WERI-Rb-1 (cell line): ENCODE measurements around the gene DAZAP1.

Experiments
- DNase-seq: peaks from one replicate; pipeline ENCODE4 v3.0.0-alpha.2; 2020
- H3K27ac ChIP-seq: fragments of 250-450 bp; sonication (Bioruptor Pico); 2 replicates; pipeline ENCODE4 v1.5.1; 2020; ENCODE audit warnings: mild to moderate bottlenecking, moderate library complexity
- H3K27me3 ChIP-seq: fragments of 250-450 bp; sonication (Bioruptor Pico); 2 replicates; pipeline ENCODE4 v1.5.1; 2021; ENCODE audit warnings: mild to moderate bottlenecking, low read depth, moderate library complexity; ENCODE audit not compliant: insufficient read depth, severe bottlenecking
- H3K36me3 ChIP-seq: fragments of 250-450 bp; sonication (Bioruptor Pico); 2 replicates; pipeline ENCODE4 v1.5.1; 2020; ENCODE audit warnings: mild to moderate bottlenecking, moderate library complexity
- H3K4me3 ChIP-seq: 2 replicates; pipeline ENCODE4 v1.5.1; 2011; ENCODE audit warnings: low read depth, mild to moderate bottlenecking, control low read depth, low read length
- H3K9me3 ChIP-seq: fragments of 250-450 bp; sonication (Bioruptor Pico); 2 replicates; pipeline ENCODE4 v1.5.1; 2021; ENCODE audit warnings: mild to moderate bottlenecking, moderate library complexity; ENCODE audit not compliant: severe bottlenecking
- TF ChIP-seq, protein P1 (sequence below): IDR thresholded peaks from 2 replicates; pipeline ENCODE4 v1.5.1; 2011; ENCODE audit warnings: low read depth, mild to moderate bottlenecking, control low read depth, inconsistent platforms, low read length

Gene DAZAP1

DNA sequence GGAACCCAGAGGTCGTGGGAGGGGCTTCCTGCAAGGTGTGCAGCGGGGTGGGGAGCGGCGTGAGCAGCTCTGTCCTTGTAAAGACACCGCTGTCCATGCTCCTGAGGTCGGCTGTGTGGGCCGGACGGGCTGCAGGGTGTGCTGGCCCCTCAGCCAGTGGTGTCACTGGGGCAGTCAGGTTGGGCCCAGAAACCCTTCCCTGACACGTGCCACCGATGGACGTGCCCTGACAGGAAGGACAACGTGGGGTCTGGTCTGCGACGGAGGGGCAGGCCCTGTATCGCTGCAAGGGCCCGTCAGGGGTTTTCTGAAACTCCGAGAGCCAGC, 26.6 kb downstream of the DAZAP1 start:
- no peaks in the 10 kb centered on the region for H3K27me3 ChIP-seq
- no peak overlapping the region for H3K27ac ChIP-seq
- DNase-seq, result no peak
- peaks cover 68% of the 10 kb centered on the region for H3K36me3 ChIP-seq
- no peaks in the 10 kb centered on the region for H3K9me3 ChIP-seq
- H3K4me3 ChIP-seq, result no peak overlapping the region
- TF ChIP-seq, protein P1, sequence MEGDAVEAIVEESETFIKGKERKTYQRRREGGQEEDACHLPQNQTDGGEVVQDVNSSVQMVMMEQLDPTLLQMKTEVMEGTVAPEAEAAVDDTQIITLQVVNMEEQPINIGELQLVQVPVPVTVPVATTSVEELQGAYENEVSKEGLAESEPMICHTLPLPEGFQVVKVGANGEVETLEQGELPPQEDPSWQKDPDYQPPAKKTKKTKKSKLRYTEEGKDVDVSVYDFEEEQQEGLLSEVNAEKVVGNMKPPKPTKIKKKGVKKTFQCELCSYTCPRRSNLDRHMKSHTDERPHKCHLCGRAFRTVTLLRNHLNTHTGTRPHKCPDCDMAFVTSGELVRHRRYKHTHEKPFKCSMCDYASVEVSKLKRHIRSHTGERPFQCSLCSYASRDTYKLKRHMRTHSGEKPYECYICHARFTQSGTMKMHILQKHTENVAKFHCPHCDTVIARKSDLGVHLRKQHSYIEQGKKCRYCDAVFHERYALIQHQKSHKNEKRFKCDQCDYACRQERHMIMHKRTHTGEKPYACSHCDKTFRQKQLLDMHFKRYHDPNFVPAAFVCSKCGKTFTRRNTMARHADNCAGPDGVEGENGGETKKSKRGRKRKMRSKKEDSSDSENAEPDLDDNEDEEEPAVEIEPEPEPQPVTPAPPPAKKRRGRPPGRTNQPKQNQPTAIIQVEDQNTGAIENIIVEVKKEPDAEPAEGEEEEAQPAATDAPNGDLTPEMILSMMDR, result no peak

DNA sequence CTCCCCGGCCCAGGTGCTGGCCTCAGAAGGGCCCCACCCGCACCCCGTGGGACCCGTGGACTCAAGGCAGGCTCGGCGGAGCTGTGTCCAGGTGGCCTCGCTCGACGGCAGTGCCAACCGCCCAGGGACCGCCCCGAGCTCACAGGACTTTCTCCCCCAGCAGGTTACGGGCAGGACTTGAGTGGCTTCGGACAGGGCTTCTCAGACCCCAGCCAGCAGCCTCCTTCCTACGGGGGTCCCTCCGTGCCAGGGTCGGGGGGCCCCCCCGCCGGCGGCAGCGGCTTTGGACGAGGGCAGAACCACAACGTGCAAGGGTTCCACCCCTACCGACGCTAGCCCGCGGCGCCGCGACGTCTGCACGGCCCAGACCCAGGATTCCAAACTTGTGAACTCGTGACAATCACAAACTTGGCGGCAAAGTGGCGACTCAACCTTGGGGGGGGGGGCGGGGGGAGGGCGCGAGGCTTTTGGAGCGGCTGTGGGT, 27.2 kb downstream of the DAZAP1 start:
- TF ChIP-seq, protein P1, result no peak
- Histone ChIP-seq H3K36me3 (peaks cover 68% of the 10 kb centered on the region), H3K27me3 (no peaks in the 10 kb centered on the region), H3K27ac (no peak overlapping the region), H3K9me3 (no peaks in the 10 kb centered on the region), H3K4me3 (no peak overlapping the region)
- DNase-seq, result no peak

DNA sequence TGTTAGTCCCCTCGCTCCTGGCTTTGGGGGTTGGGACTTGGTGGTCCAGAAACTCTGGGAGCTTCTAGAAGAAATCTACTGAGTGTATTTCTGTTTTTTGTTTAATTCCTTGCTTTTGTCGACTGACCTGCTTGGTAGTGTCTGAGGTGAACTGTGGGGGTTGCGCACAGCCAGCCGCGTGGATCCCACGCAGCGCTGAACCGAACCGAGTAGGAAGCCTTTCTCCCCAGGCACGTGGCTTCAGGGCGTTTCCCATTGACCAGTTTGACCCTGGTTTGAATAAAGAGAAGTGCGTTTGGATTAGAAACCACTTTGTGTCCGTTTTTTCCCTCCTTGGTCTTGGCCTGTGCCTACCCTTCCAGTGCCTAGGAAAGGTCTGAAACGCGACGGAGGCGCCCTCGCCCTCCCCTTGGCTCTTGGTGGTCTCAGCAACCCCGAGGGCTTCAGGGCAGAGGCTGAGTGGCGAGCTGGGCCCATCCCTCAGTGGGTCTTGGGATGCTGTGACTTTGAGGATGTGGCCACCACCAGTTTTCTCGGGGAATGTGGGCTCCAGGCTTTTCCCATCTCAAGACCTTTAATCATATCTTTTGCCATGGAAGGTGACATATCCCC, 28.1 kb downstream of the DAZAP1 start:
- Histone ChIP-seq H3K4me3 (no peak overlapping the region), H3K27me3 (no peaks in the 10 kb centered on the region), H3K27ac (no peak overlapping the region), H3K36me3 (peaks cover 70% of the 10 kb centered on the region), H3K9me3 (no peaks in the 10 kb centered on the region)
- no peak for DNase-seq
- TF ChIP-seq, protein P1, result no peak

DNA sequence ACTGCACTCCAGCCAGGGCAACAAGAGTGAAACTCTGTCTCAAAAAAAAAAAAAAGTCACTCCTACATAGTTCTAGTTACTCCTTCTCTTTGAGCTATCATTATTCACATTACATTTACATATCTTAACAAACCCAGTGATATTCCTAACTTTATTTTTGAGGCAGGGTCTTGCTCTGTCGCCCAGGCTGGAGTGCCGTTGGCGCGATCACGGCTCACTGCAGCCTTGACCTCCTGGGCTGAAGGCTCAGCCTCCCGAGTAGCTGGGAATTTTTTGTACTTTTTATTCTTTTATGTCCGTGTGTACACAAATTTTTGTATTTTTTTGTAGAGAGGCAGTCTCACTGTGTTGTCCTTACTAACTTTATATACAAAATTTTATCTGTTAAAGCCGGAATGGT, 30.2 kb downstream of the DAZAP1 start:
- TF ChIP-seq, protein P1, result no peak
- Histone ChIP-seq H3K27me3 (no peaks in the 10 kb centered on the region), H3K27ac (no peak overlapping the region), H3K4me3 (no peak overlapping the region), H3K36me3 (peaks cover 74% of the 10 kb centered on the region), H3K9me3 (no peaks in the 10 kb centered on the region)
- DNase-seq, result no peak

DNA sequence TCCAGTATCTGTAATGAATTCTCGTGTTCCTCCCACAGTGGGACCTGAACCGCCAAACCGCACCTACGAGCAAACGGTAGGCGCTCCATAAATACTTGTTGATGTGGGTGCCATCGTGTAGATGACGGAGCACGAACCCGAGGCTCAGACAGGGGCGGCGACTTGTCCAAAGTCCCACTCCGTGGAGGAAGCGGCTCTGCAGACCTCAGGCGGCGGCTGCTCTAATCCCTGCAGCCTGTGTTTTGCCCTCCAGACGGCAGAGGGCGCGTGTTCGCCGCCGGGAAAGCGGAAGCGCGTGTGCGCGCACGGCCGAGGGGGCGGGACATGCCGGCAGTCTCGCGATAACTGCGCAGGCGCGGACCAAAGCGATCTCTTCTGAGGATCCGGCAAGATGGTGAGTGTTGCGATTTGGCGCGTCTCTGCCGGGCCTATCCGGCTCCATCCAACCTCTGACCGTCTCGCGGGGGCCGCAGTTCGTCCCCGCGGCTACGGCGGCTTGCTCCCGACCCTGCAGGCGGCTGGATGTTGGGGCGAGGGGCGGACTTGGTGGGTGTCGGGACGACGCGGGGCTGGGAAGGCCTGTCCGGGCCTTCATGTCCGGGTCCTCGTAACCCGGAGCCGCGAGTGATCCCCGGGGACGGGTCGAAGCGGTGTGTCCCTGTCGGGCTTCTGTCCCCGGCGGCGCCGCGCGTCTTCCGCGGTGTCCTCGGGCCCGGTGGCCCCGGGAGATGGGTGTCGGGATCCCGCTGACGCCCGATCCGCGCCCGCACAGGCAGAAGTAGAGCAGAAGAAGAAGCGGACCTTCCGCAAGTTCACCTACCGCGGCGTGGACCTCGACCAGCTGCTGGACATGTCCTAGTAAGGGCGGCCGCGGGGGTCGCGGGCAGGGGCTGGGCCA, 30.9 kb downstream of the DAZAP1 start, which contains the start of gene RPS15:
Gene RPS15 (plus strand): TSS at position 362 of the 898 bp plus-strand sequence. CDS start 30 bp downstream, at position 392.
- peak within 1 kb of the TSS; percentile 87 for H3K4me3 ChIP-seq
- H3K36me3 ChIP-seq, result peaks cover 71% of the 10 kb centered on the region
- H3K9me3 ChIP-seq, result no peaks in the 10 kb centered on the region
- peak within 1 kb of the TSS; percentile 92 for H3K27ac ChIP-seq
- DNase-seq, result peak; percentile 94
- no peaks in the 10 kb centered on the region for H3K27me3 ChIP-seq
- TF ChIP-seq, protein P1, result peak; percentile 95
